Transverse colon (tissue), 4 donors: ENCODE measurements around the gene RSAD1. TPM values are rescaled to one million over a fixed set of nuclear protein-coding genes. Genes with fewer than 3 reads are reported as not detected.

Experiments used
- DNase-seq: peaks from one replicate; pipeline ENCODE4 v3.0.0-alpha.2; 2019
- H3K27ac ChIP-seq, 4 donors: fragments of 200-600 bp; sonication (generic); 2 replicates each; pipeline ENCODE4 v1.5.1; 2016 to 2018; ENCODE audit warnings: inconsistent platforms in 4 of 4
- H3K27me3 ChIP-seq: fragments of 200-600 bp; sonication (generic); 2 replicates; pipeline ENCODE4 v1.5.1; 2017; ENCODE audit warnings: inconsistent platforms
- H3K36me3 ChIP-seq, 4 donors: fragments of 200-600 bp; sonication (generic); 2 replicates each; pipeline ENCODE4 v1.5.1; 2017 to 2019; ENCODE audit warnings: inconsistent platforms in 4 of 4
- H3K4me1 ChIP-seq, 4 donors: fragments of 200-600 bp; sonication (generic); 2 replicates each; pipeline ENCODE4 v1.5.1; 2017 to 2020; ENCODE audit warnings: inconsistent platforms in 4 of 4
- H3K4me3 ChIP-seq, 4 donors: fragments of 200-600 bp; sonication (generic); 1 replicate in 1 of 4; 2 replicates in 3 of 4; pipeline versions ENCODE4 v1.5.1 to v1.6.1; 2017 to 2019; ENCODE audit warnings: inconsistent platforms in 4 of 4
- H3K9me3 ChIP-seq, 2 donors: fragments of 200-600 bp; sonication (generic); 2 replicates each; pipeline ENCODE4 v1.5.1; 2017 to 2019; ENCODE audit warnings: inconsistent platforms in 2 of 2
- CTCF ChIP-seq, 5 experiments: fragments of 200-600 bp in 3 of 5; fragments of 450-650 bp in 2 of 5; sonication (generic) in 3 of 5; IDR thresholded peaks; 1 replicate in 2 of 5; 2 replicates in 3 of 5; pipeline ENCODE4 v1.5.1; 2016 to 2017; ENCODE audit warnings: antibody characterized with exemption in 5 of 5, inconsistent platforms in 3 of 5, mild to moderate bottlenecking in 2 of 5, moderate library complexity in 1 of 5
- EP300 ChIP-seq: sonication (generic); formaldehyde crosslinking; IDR thresholded peaks from one replicate; pipeline ENCODE4 v1.6.1; 2017; ENCODE audit warnings: antibody characterized with exemption, low read depth
- POLR2A ChIP-seq: fragments of 450-650 bp; IDR thresholded peaks from one replicate; pipeline ENCODE4 v1.6.1; 2016; ENCODE audit warnings: antibody characterized with exemption, mild to moderate bottlenecking, moderate library complexity
- POLR2AphosphoS5 ChIP-seq, 3 donors: sonication (generic); formaldehyde crosslinking; IDR thresholded peaks; one replicate each; pipeline ENCODE4 v1.6.1; 2016; ENCODE audit warnings: antibody characterized with exemption in 3 of 3
- WGBS, 2 donors: methylation state at CpG; one replicate each; pipeline ENCODE4 v1.1.5; 2018; ENCODE audit warnings: low coverage in 1 of 2; 5-methylcytosine and 5-hydroxymethylcytosine counted together
- in situ Hi-C, 4 donors: fragments of 200-750 bp; cut with MboI; loops; one replicate each; pipeline versions ENCODE4 v1.15.0 to v1.15.1; 2017; ENCODE audit warnings: low sequenced_read_pairs in 3 of 4, low pct_ligation_motif_present in 1 of 4, low pct_unique_long_range_greater_than_20kb in 1 of 4
- intact Hi-C: fragments of 100-400 bp; cut with DNase I; formaldehyde crosslinking; loops from one replicate; pipeline ENCODE4 v1.15.1; 2023; ENCODE audit warnings: low total_unique reads
- total RNA-seq, 4 donors: library from RNA; depleted of rRNA; stranded (reverse); fragments of >200 nt; gene quantifications; one replicate each; pipeline ENCODE4 v1.1.0, GENCODE V29; 2016

The RSAD1 gene
- total RNA-seq, 4 donors from 2014 or later, result 19.1 to 35.6 (median 28.2) TPM

GRCh38 chr17:50437409-50437808 is 41.3 kb upstream of the RSAD1 start:
- intact Hi-C loops (no loop called here), in situ Hi-C loops (no loop called here)
- H3K27me3 ChIP-seq, result no peaks in the 10 kb centered on the region
- WGBS, 2 donors, result 98% methylated on average over 4 of the region's 4 CpGs; no CpG with 5 or more reads in 1 of the 2 donors
- DNase-seq, result no peak
- TF ChIP-seq EP300, result no peak
- TF ChIP-seq CTCF (IDR thresholded peaks at IDR 0.05), result no peak
- TF ChIP-seq POLR2AphosphoS5 (IDR thresholded peaks at IDR 0.05), result no peak
- TF ChIP-seq POLR2A, result no peak
- peaks cover 7 to 23% (median 16%) of the 10 kb centered on the region in 4 donors for H3K4me1 ChIP-seq
- no peaks in the 10 kb centered on the region for H3K9me3 ChIP-seq
- H3K36me3 ChIP-seq, result no peaks in the 10 kb centered on the region
- no peak overlapping the region for H3K4me3 ChIP-seq
- no peak overlapping the region for H3K27ac ChIP-seq

- no peak overlapping the region for H3K27ac ChIP-seq
- WGBS, 2 donors, result 71 to 88% methylated on average over 3 to 4 of the region's 4 CpGs
- peaks cover 14 to 39% (median 25%) of the 10 kb centered on the region in 4 donors for H3K4me1 ChIP-seq
Measured at GRCh38 chr17:50439008-50439407, 39.7 kb upstream of the RSAD1 start.

GRCh38 chr17:50440172-50440837 is 38.4 kb upstream of the RSAD1 start:
- 46% methylated on average over 4 of the region's 4 CpGs; no CpG with 5 or more reads in 1 of the 2 donors for WGBS, 2 donors
- peak in 1 of 3 donors; percentile 35 for TF ChIP-seq POLR2AphosphoS5 (IDR thresholded peaks at IDR 0.05)
- TF ChIP-seq POLR2A, result no peak
- TF ChIP-seq CTCF (IDR thresholded peaks at IDR 0.05), result no peak
- TF ChIP-seq EP300, result no peak
- no peaks in the 10 kb centered on the region for H3K9me3 ChIP-seq
- DNase-seq, result peak; percentile 65
- intact Hi-C loops (no loop called here), in situ Hi-C loops (no loop called here)
- H3K4me1 ChIP-seq, result peaks cover 14 to 39% (median 27%) of the 10 kb centered on the region in 4 donors
- H3K27ac ChIP-seq, result peak overlapping the region; percentile 71 to 77 (median 75)
- no peaks in the 10 kb centered on the region for H3K27me3 ChIP-seq
- H3K36me3 ChIP-seq, result no peaks in the 10 kb centered on the region
- no peak overlapping the region for H3K4me3 ChIP-seq

More at GRCh38 chr17:50439008-50439407, 39.7 kb upstream of the RSAD1 start:
- TF ChIP-seq POLR2A, result no peak
- no peak for TF ChIP-seq EP300
- no peak for TF ChIP-seq POLR2AphosphoS5 (IDR thresholded peaks at IDR 0.05)
- no peak for TF ChIP-seq CTCF (IDR thresholded peaks at IDR 0.05)
- Histone ChIP-seq H3K36me3 (no peaks in the 10 kb centered on the region), H3K9me3 (no peaks in the 10 kb centered on the region), H3K4me3 (no peak overlapping the region), H3K27me3 (no peaks in the 10 kb centered on the region)
- intact Hi-C loops (no loop called here), in situ Hi-C loops (no loop called here)
- DNase-seq, result no peak

- DNase-seq, result no peak
- H3K4me3 ChIP-seq, result no peak overlapping the region
- H3K9me3 ChIP-seq, result no peaks in the 10 kb centered on the region
- 53 to 81% methylated on average over 2 to 10 of the region's 10 CpGs for WGBS, 2 donors
- peaks cover 14 to 45% (median 31%) of the 10 kb centered on the region in 4 donors for H3K4me1 ChIP-seq
- no peaks in the 10 kb centered on the region for H3K36me3 ChIP-seq
- H3K27me3 ChIP-seq, result no peaks in the 10 kb centered on the region
- in situ Hi-C loops (no loop called here), intact Hi-C loops (no loop called here)
- TF ChIP-seq POLR2A (no peak), CTCF (IDR thresholded peaks at IDR 0.05) (no peak), EP300 (no peak), POLR2AphosphoS5 (IDR thresholded peaks at IDR 0.05) (no peak)
- H3K27ac ChIP-seq, result peak overlapping the region; percentile 71 to 77 (median 75)
Measured at GRCh38 chr17:50440838-50441829, 37.5 kb upstream of the RSAD1 start.
